OCI-LY3 (cell line): ENCODE measurements around the gene PARD3B.

Source experiments
- H2AFZ ChIP-seq: fragments of 200-600, 300-600 bp; shearing (Covaris generic); 2 replicates; pipeline ENCODE4 v1.6.0; 2014; ENCODE audit warnings: antibody characterized with exemption, low read depth, low read length
- H3K27ac ChIP-seq: fragments of 200-600, 300-600 bp; sonication (generic); 2 replicates; pipeline ENCODE4 v1.5.1; 2014; ENCODE audit warnings: mild to moderate bottlenecking, low read length, moderate library complexity, mixed read lengths
- H3K27me3 ChIP-seq: fragments of 200-600, 300-600 bp; sonication (generic); 2 replicates; pipeline ENCODE4 v1.6.1; 2014; ENCODE audit warnings: low read depth, low read length, mixed read lengths
- H3K36me3 ChIP-seq: fragments of 200-600, 300-600 bp; sonication (generic); replicated peaks from 2 replicates; pipeline ENCODE3; 2014; ENCODE audit warnings: low read depth, low read length, mixed read lengths
- H3K4me1 ChIP-seq: fragments of 300-600, 200-600 bp; sonication (generic); 2 replicates; pipeline ENCODE4 v1.6.1; 2014; ENCODE audit warnings: low read length, mixed read lengths
- H3K4me2 ChIP-seq: fragments of 200-600, 300-600 bp; sonication (generic); 2 replicates; pipeline ENCODE4 v1.6.1; 2014; ENCODE audit warnings: low read length, mixed read lengths
- H3K4me3 ChIP-seq: fragments of 300-600, 200-600 bp; sonication (generic); 2 replicates; pipeline ENCODE4 v1.5.1; 2014; ENCODE audit warnings: antibody characterized with exemption, mild to moderate bottlenecking, low read length, moderate library complexity
- H3K79me2 ChIP-seq: fragments of 300-600, 200-600 bp; shearing (Covaris generic); 2 replicates; pipeline ENCODE4 v1.6.1; 2014; ENCODE audit warnings: mild to moderate bottlenecking, low read length, mixed read lengths
- H3K9ac ChIP-seq: fragments of 300-600, 200-600 bp; shearing (Covaris generic); 2 replicates; pipeline ENCODE4 v1.6.0; 2014; ENCODE audit warnings: mild to moderate bottlenecking, low read length, moderate library complexity
- H3K9me3 ChIP-seq: fragments of 200-600, 300-600 bp; shearing (Covaris generic); 2 replicates; pipeline ENCODE4 v1.6.1; 2014; ENCODE audit warnings: low read length, mixed read lengths; ENCODE audit not compliant: insufficient read depth
- H4K20me1 ChIP-seq: fragments of 200-600, 300-600 bp; sonication (generic); 2 replicates; pipeline ENCODE4 v1.6.1; 2016; ENCODE audit warnings: low read length, mixed read lengths; ENCODE audit not compliant: insufficient read depth
- EZH2phosphoT487 ChIP-seq: fragments of 200-600 bp; shearing (Covaris generic); IDR thresholded peaks from 2 replicates; pipeline ENCODE4 v1.6.1; 2018; ENCODE audit warnings: antibody characterized with exemption, mixed run types, low read depth
- TF ChIP-seq, protein P1 (sequence below): fragments of 200-600, 300-600 bp; sonication (generic); IDR thresholded peaks from 2 replicates; pipeline ENCODE4 v1.5.1; 2014; ENCODE audit warnings: antibody characterized with exemption, low read length, low read depth

The PARD3B gene

GRCh38 chr2:205640716-205641115, 1095.4 kb downstream of the PARD3B start:
- no peak overlapping the region for H3K27ac ChIP-seq
- H3K4me2 ChIP-seq = peak overlapping the region; percentile 23
- H3K9me3 ChIP-seq = 0 out of 2 replicates have a peak, but pooled peaks cover 6% of the 10 kb centered on the region
- no peak overlapping the region for H3K4me3 ChIP-seq
- peaks cover 11% of the 10 kb centered on the region for H3K4me1 ChIP-seq
- H3K36me3 ChIP-seq = peaks cover 3% of the 10 kb centered on the region
- H2AFZ ChIP-seq = no peak overlapping the region
- H3K9ac ChIP-seq = no peak overlapping the region
- peaks cover 46% of the 10 kb centered on the region for H3K27me3 ChIP-seq
- no peaks in the 10 kb centered on the region for H4K20me1 ChIP-seq
- no peaks in the 10 kb centered on the region for H3K79me2 ChIP-seq
- TF ChIP-seq EZH2phosphoT487 = no peak
- TF ChIP-seq, protein P1, sequence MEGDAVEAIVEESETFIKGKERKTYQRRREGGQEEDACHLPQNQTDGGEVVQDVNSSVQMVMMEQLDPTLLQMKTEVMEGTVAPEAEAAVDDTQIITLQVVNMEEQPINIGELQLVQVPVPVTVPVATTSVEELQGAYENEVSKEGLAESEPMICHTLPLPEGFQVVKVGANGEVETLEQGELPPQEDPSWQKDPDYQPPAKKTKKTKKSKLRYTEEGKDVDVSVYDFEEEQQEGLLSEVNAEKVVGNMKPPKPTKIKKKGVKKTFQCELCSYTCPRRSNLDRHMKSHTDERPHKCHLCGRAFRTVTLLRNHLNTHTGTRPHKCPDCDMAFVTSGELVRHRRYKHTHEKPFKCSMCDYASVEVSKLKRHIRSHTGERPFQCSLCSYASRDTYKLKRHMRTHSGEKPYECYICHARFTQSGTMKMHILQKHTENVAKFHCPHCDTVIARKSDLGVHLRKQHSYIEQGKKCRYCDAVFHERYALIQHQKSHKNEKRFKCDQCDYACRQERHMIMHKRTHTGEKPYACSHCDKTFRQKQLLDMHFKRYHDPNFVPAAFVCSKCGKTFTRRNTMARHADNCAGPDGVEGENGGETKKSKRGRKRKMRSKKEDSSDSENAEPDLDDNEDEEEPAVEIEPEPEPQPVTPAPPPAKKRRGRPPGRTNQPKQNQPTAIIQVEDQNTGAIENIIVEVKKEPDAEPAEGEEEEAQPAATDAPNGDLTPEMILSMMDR = no peak

DNA sequence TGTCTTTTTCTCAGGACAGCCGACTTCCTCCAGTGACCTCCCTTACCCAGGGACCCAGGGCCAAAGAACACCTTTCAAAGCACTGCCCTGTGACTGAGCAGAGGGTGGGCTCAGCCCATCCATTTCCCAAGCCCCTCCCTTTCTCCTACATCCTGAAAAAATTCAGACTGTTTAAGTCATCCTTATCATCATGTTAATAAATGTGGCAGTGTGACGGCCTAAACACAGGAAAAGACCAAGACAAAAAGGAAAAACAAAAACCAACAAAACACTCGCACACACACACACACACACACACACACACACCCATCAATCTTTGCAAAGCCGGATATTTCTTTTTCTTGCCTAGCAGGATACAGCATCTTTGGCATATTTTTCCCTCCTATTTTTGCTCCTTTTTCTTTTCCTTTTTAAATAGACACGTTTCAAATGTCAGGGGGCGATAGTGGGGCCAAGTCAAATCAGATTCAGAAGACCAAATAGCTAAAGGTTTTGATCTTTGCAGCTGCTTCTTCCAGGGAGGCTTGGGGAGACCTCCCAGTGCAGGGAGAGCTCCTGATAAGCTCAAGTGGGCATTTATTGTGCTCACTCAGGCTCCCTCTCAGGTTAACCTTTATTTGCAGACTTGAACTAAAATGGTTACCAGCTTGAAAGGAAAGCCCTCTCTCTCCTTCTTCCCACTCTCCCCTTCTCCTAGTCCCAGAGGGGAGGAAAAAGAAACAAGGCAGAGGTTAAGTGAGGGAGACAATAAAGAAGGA, 1097.5 kb downstream of the PARD3B start:
- peaks cover 21% of the 10 kb centered on the region for H3K4me1 ChIP-seq
- no peak for TF ChIP-seq EZH2phosphoT487
- TF ChIP-seq, protein P1 = no peak
- H2AFZ ChIP-seq = no peak overlapping the region
- peaks cover 61% of the 10 kb centered on the region for H3K27me3 ChIP-seq
- H3K4me3 ChIP-seq = no peak overlapping the region
- no peaks in the 10 kb centered on the region for H3K79me2 ChIP-seq
- no peak overlapping the region for H3K27ac ChIP-seq
- no peaks in the 10 kb centered on the region for H4K20me1 ChIP-seq
- H3K9me3 ChIP-seq = 0 out of 2 replicates have a peak, but pooled peaks cover 6% of the 10 kb centered on the region
- no peak overlapping the region for H3K9ac ChIP-seq
- H3K4me2 ChIP-seq = no peak overlapping the region
- H3K36me3 ChIP-seq = peaks cover 3% of the 10 kb centered on the region

GRCh38 chr2:205643391-205643885, 1098.2 kb downstream of the PARD3B start:
- H4K20me1 ChIP-seq = no peaks in the 10 kb centered on the region
- no peak overlapping the region for H3K4me2 ChIP-seq
- no peak overlapping the region for H3K4me3 ChIP-seq
- no peak overlapping the region for H2AFZ ChIP-seq
- H3K27me3 ChIP-seq = peaks cover 68% of the 10 kb centered on the region
- peaks cover 21% of the 10 kb centered on the region for H3K4me1 ChIP-seq
- no peak overlapping the region for H3K9ac ChIP-seq
- H3K27ac ChIP-seq = no peak overlapping the region
- H3K9me3 ChIP-seq = 0 out of 2 replicates have a peak, but pooled peaks cover 6% of the 10 kb centered on the region
- peaks cover 3% of the 10 kb centered on the region for H3K36me3 ChIP-seq
- TF ChIP-seq, protein P1 = no peak
- no peak for TF ChIP-seq EZH2phosphoT487
- no peaks in the 10 kb centered on the region for H3K79me2 ChIP-seq

GRCh38 chr2:205644018-205644417, 1098.7 kb downstream of the PARD3B start:
- peaks cover 3% of the 10 kb centered on the region for H3K36me3 ChIP-seq
- no peak for TF ChIP-seq EZH2phosphoT487
- TF ChIP-seq, protein P1 = no peak

More at GRCh38 chr2:205644018-205644417, 1098.7 kb downstream of the PARD3B start:
- no peak overlapping the region for H3K4me3 ChIP-seq
- H3K4me1 ChIP-seq = peaks cover 21% of the 10 kb centered on the region
- H3K9me3 ChIP-seq = 0 out of 2 replicates have a peak, but pooled peaks cover 6% of the 10 kb centered on the region
- H2AFZ ChIP-seq = no peak overlapping the region
- H3K27me3 ChIP-seq = peaks cover 68% of the 10 kb centered on the region
- H3K27ac ChIP-seq = no peak overlapping the region
- H3K79me2 ChIP-seq = no peaks in the 10 kb centered on the region
- H4K20me1 ChIP-seq = no peaks in the 10 kb centered on the region
- no peak overlapping the region for H3K4me2 ChIP-seq
- H3K9ac ChIP-seq = no peak overlapping the region
